ENCODE measurements around the gene ADARB2. TPM values are rescaled to one million over a fixed set of nuclear protein-coding genes. Genes with fewer than 3 reads are reported as not detected.

ADARB2 gene
- total RNA-seq, 6 donors from 2014 or later, result 0.69 to 5.2 (median 1.8) TPM

DNA sequence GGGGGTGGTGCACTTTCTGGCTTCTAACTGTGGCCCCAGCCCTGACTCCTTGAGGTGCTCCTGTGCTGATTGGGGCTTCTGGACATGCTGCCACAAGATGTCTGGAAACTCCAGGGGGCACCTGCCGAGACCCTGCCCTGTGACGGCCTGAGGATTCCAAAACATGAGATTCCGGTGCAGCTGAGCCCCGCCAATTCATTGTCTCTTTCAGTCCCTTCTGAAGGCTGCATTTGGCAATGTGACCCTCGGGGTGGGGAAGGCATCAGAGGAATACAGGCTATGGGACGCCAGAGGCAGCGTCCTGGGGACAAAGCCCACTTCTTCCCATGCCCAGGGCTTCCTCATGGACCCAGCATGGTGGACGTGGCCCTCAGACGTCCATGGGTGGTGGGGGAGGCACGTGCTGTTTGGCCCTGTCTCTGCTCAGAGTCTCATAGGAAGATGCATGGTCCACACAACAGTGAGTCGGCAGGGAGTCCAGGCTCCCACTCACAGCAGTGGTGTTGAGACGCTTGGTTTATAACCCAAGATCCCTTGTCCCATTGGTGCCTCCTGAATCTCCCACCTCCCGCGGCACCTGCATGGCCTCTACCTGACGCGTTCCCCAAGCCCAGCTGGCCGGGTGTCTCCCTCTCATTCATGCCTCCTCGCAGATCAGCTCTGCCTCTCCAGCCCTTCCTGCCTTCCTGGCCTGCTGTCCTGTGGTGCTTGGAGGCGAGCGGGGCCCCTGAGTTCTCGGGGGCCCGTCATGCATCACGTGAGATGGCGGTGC, 551.2 kb downstream of the ADARB2 start:
- H3K4me1 ChIP-seq, result no peaks in the 10 kb centered on the region
- WGBS, 2 donors, result 85 to 87% methylated on average over 13 to 24 of the region's 24 CpGs

DNA sequence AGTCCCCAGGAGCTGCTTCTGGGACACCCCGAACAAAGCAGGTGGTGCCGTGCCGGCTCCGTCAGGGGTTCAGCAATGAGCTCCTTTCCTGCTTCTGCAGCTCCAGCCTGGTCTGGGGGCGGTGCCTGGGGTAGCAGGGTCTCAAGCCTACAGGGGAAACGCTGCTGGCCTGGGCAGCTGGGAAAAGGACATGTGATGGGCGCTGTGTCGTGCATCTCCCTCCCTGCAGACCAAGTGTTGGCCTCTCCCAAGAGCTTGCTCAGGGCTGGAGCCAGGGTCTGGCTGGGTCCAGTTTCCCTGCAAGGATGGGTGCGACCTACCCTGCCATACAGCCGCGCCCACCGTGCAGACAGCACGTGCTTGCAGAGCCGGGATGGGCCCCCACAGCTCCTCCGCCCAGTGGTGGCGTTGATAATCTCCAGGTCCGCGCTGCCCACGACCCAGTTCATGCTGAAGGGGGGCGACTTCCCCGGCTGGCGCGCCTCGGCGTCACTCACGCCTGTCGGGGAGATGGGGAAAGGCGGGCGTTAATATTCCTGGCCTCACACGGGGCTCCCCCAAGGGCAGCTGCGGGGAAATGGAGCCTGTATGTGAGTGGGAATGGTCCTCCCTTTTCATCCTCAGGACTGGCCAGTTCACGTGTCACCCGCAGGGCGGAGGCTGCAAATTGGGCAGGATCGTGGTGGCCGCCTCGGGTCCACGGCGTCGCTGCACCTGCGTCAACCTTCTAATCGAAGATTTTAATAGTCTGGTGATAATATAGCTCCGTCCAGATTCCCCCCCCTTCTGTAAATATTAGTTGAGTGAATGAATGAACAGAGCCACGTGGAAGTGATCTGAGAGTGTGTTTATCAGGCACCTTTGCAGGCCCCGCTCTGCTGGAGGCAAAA, 552.5 kb downstream of the ADARB2 start:
- no peaks in the 10 kb centered on the region for H3K36me3 ChIP-seq
- no peak overlapping the region for H3K4me3 ChIP-seq
- no peak for TF ChIP-seq POLR2AphosphoS5 (IDR thresholded peaks at IDR 0.05)
- no peak for TF ChIP-seq EP300 (IDR thresholded peaks at IDR 0.05)
- TF ChIP-seq CTCF (IDR thresholded peaks at IDR 0.05), result no peak
- no peak for TF ChIP-seq POLR2A (IDR thresholded peaks at IDR 0.05)
- H3K4me1 ChIP-seq, result no peaks in the 10 kb centered on the region
- H3K27me3 ChIP-seq, result no peaks in the 10 kb centered on the region
- DNase-seq, result peak in 1 of 2 donors; percentile 80
- ATAC-seq (ENCODE audit: low FRiP score in 2 of 2), result no peak
- H3K9me3 ChIP-seq, result no peaks in the 10 kb centered on the region
- 74 to 91% methylated on average over 15 to 44 of the region's 45 CpGs for WGBS, 2 donors
- no peak overlapping the region for H3K27ac ChIP-seq

More for the DNA sequence above, 551.2 kb downstream of the ADARB2 start:
- no peak overlapping the region for H3K4me3 ChIP-seq
- H3K36me3 ChIP-seq, result no peaks in the 10 kb centered on the region
- DNase-seq (peak; percentile 15 to 73), ATAC-seq (ENCODE audit: low FRiP score in 2 of 2) (no peak)
- TF ChIP-seq POLR2AphosphoS5 (IDR thresholded peaks at IDR 0.05) (no peak), CTCF (IDR thresholded peaks at IDR 0.05) (no peak), POLR2A (IDR thresholded peaks at IDR 0.05) (no peak), EP300 (IDR thresholded peaks at IDR 0.05) (no peak)
- no peaks in the 10 kb centered on the region for H3K27me3 ChIP-seq
- H3K27ac ChIP-seq, result no peak overlapping the region
- no peaks in the 10 kb centered on the region for H3K9me3 ChIP-seq

DNA sequence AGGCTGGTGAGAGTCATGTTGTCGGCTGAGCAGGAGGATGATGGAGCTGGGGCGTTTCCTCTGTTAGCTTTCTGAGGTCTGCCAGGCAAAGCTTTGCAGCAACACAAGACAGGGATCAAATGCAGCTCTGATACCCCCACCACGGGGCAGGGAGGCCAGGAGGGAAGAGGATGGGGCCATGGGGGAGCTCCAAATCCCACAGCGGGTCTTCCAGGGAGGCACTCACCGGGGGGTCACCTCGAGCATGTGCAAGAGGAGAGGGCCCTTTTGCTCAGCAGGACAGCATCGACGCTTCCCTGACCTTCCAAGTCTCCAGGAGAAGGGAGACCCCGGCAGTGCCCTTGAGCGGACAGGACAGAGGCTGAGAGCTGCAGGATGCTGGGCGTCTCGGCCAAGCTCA, 553.6 kb downstream of the ADARB2 start:
- Histone ChIP-seq H3K27ac (no peak overlapping the region), H3K4me1 (no peaks in the 10 kb centered on the region), H3K36me3 (no peaks in the 10 kb centered on the region), H3K9me3 (no peaks in the 10 kb centered on the region), H3K4me3 (no peak overlapping the region), H3K27me3 (no peaks in the 10 kb centered on the region)
- TF ChIP-seq POLR2AphosphoS5 (IDR thresholded peaks at IDR 0.05) (no peak), EP300 (IDR thresholded peaks at IDR 0.05) (no peak), CTCF (IDR thresholded peaks at IDR 0.05) (no peak), POLR2A (IDR thresholded peaks at IDR 0.05) (no peak)
- 61 to 64% methylated on average over 10 to 11 of the region's 12 CpGs for WGBS, 2 donors
- ATAC-seq (ENCODE audit: low FRiP score in 2 of 2) (no peak), DNase-seq (no peak)

DNA sequence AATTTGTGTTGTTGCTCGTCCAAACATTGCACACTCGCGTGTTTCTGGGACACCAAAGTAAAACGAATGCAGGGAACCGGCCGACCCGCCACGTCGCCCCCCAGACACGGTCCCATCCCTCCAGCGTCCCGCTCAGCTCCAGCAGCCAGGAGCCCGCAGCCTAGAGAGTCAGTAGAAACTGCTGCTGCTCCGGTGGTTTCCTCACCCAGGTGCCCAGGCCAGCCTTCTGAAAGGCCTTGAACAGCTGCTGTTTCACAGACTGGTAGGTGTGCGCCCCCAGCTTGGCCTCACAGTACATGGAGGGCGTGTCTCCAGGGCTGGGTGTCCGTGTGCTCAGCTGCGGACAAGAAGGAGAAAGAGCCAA, 554.3 kb downstream of the ADARB2 start:
- WGBS, 2 donors, result 81% methylated on average over 15 to 18 of the region's 18 CpGs
- H3K36me3 ChIP-seq, result no peaks in the 10 kb centered on the region
- no peak for ATAC-seq (ENCODE audit: low FRiP score in 2 of 2)
- H3K9me3 ChIP-seq, result no peaks in the 10 kb centered on the region
- no peaks in the 10 kb centered on the region for H3K4me1 ChIP-seq
- H3K27me3 ChIP-seq, result no peaks in the 10 kb centered on the region
- H3K27ac ChIP-seq, result no peak overlapping the region
- no peak overlapping the region for H3K4me3 ChIP-seq
- peak in 1 of 2 donors; percentile 76 for DNase-seq
- TF ChIP-seq POLR2A (IDR thresholded peaks at IDR 0.05), result no peak
- TF ChIP-seq POLR2AphosphoS5 (IDR thresholded peaks at IDR 0.05), result no peak
- TF ChIP-seq EP300 (IDR thresholded peaks at IDR 0.05), result no peak
- TF ChIP-seq CTCF (IDR thresholded peaks at IDR 0.05), result no peak
